ENCODE measurements around the gene RXRG.

GRCh38 chr1:165383599-165384405 is 61.1 kb downstream of the RXRG start:
- TF ChIP-seq EP300 (IDR thresholded peaks at IDR 0.05) (no peak), POLR2AphosphoS5 (IDR thresholded peaks at IDR 0.05) (no peak)
- TF ChIP-seq, protein P1, sequence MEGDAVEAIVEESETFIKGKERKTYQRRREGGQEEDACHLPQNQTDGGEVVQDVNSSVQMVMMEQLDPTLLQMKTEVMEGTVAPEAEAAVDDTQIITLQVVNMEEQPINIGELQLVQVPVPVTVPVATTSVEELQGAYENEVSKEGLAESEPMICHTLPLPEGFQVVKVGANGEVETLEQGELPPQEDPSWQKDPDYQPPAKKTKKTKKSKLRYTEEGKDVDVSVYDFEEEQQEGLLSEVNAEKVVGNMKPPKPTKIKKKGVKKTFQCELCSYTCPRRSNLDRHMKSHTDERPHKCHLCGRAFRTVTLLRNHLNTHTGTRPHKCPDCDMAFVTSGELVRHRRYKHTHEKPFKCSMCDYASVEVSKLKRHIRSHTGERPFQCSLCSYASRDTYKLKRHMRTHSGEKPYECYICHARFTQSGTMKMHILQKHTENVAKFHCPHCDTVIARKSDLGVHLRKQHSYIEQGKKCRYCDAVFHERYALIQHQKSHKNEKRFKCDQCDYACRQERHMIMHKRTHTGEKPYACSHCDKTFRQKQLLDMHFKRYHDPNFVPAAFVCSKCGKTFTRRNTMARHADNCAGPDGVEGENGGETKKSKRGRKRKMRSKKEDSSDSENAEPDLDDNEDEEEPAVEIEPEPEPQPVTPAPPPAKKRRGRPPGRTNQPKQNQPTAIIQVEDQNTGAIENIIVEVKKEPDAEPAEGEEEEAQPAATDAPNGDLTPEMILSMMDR (IDR thresholded peaks at IDR 0.05) = no peak

All from esophagus muscularis mucosa (tissue), 4 donors.